HCT116 (cell line): Measurements from ENCODE around the gene ZFYVE16. TPM values are rescaled to one million over a fixed set of nuclear protein-coding genes. Genes with fewer than 3 reads are reported as not detected.

Experiments used
- ATAC-seq: fragments of 200-7000 bp; cut with Tn5 transposase; 2 replicates; pipeline ENCODE4 v1.9.1; 2020; ENCODE audit warnings: mild to moderate bottlenecking, moderate library complexity
- BruUV-seq: library from RNA; stranded (reverse); fragments of 400-500 nt; replicated peaks from 2 replicates; lab custom pipeline; 2021; lab: Mats Ljungman, UMichigan
- CTCF ChIA-PET: fragments of 300-600 bp; sonication (Branson Sonifier 250); formaldehyde crosslinking; loops from one replicate; lab custom pipeline; 2021; ENCODE audit warnings: antibody characterized with exemption; lab: Charles Lee
- POLR2A ChIA-PET: fragments of 300-600, 350-600 bp; sonication (Branson Sonifier 250); formaldehyde crosslinking; loops from one replicate; lab custom pipeline; 2021; ENCODE audit warnings: antibody characterized with exemption; lab: Charles Lee
- RAD21 ChIA-PET, 2 experiments: fragments of 300-600 bp; sonication (Branson Sonifier 250); formaldehyde crosslinking; loops; one replicate each; lab custom pipeline; 2023; ENCODE audit warnings: low total read pairs in 2 of 2; ENCODE audit not compliant: uncharacterized antibody in 2 of 2, unreplicated experiment in 2 of 2, low non-redundant PET in 1 of 2; lab: Charles Lee
- DNase-seq: peaks from one replicate; pipeline ENCODE4 v3.0.0-alpha.2; 2010; ENCODE audit warnings: low read depth, low spot score
- H2AFZ ChIP-seq: fragments of 200-600 bp; shearing (Covaris generic), sonication (generic); 2 replicates; pipeline ENCODE4 v1.6.1; 2017; ENCODE audit warnings: low read depth, mixed run types, mixed read lengths, antibody characterized with exemption, low read length; ENCODE audit not compliant: poor library complexity, severe bottlenecking
- H3K27ac ChIP-seq: 2 replicates; pipeline ENCODE4 v1.5.1; 2012; ENCODE audit warnings: low read depth, low read length
- H3K27me3 ChIP-seq: fragments of 200-600 bp; sonication (generic); 2 replicates; pipeline ENCODE4 v1.6.1; 2016; ENCODE audit warnings: mixed run types, low read length, mixed read lengths; ENCODE audit not compliant: insufficient read depth
- H3K36me3 ChIP-seq, 2 experiments: fragments of 200-500 bp in 1 of 2; fragments of 200-600 bp in 1 of 2; sonication (Bioruptor generic) in 1 of 2; sonication (generic) in 1 of 2; 2 replicates each; pipeline versions ENCODE4 v1.5.1 to v1.6.1; 2014 to 2016; ENCODE audit warnings: low read length in 2 of 2, inconsistent platforms in 1 of 2, mixed read lengths in 1 of 2, mixed run types in 1 of 2; ENCODE audit not compliant: insufficient read depth in 2 of 2, control insufficient read depth in 1 of 2
- H3K4me1 ChIP-seq, 2 experiments: fragments of 200-600 bp in 1 of 2; sonication (generic) in 1 of 2; 2 replicates each; pipeline versions ENCODE4 v1.5.1 to v1.6.1; 2012 to 2017; ENCODE audit warnings: low read length in 2 of 2, inconsistent platforms in 1 of 2, mild to moderate bottlenecking in 1 of 2, mixed read lengths in 1 of 2, mixed run types in 1 of 2, moderate library complexity in 1 of 2; ENCODE audit not compliant: insufficient read depth in 2 of 2, control insufficient read depth in 1 of 2
- H3K4me2 ChIP-seq: fragments of 200-600 bp; sonication (generic); 2 replicates; pipeline ENCODE4 v1.6.1; 2017; ENCODE audit warnings: mixed run types, low read length, mixed read lengths
- H3K4me3 ChIP-seq, 2 experiments: fragments of 200-600 bp in 1 of 2; sonication (generic) in 1 of 2; replicated peaks in 1 of 2; 2 replicates each; pipeline ENCODE4 v1.5.1; 2011 to 2016; ENCODE audit warnings: low read length in 2 of 2, control low read depth in 1 of 2, low read depth in 1 of 2, mild to moderate bottlenecking in 1 of 2, mixed read lengths in 1 of 2, mixed run types in 1 of 2
- H3K79me2 ChIP-seq: fragments of 200-600 bp; sonication (generic); 2 replicates; pipeline ENCODE4 v1.6.1; 2017; ENCODE audit warnings: mild to moderate bottlenecking, mixed run types, low read length, moderate library complexity, mixed read lengths; ENCODE audit not compliant: insufficient read depth
- H3K9ac ChIP-seq: fragments of 200-600 bp; sonication (generic); 2 replicates; pipeline ENCODE4 v1.6.1; 2016; ENCODE audit warnings: low read length, mixed read lengths
- H3K9me2 ChIP-seq: fragments of 200-600 bp; sonication (generic), shearing (Covaris generic); 2 replicates; pipeline ENCODE4 v1.6.1; 2017; ENCODE audit warnings: mixed run types, mild to moderate bottlenecking, moderate library complexity; ENCODE audit not compliant: insufficient read depth
- H3K9me3 ChIP-seq, 2 experiments: fragments of 200-500 bp in 1 of 2; fragments of 200-600 bp in 1 of 2; sonication (Bioruptor generic) in 1 of 2; sonication (generic) in 1 of 2; 2 replicates each; pipeline ENCODE4 v1.6.1; 2014 to 2017; ENCODE audit warnings: low read length in 2 of 2, mixed read lengths in 2 of 2, inconsistent platforms in 1 of 2, low read depth in 1 of 2, mild to moderate bottlenecking in 1 of 2, mixed run types in 1 of 2, moderate library complexity in 1 of 2; ENCODE audit not compliant: control insufficient read depth in 1 of 2, insufficient read depth in 1 of 2
- H4K20me1 ChIP-seq: fragments of 200-600 bp; sonication (generic), shearing (Covaris generic); 2 replicates; pipeline ENCODE4 v1.6.1; 2017; ENCODE audit warnings: mixed run types, mild to moderate bottlenecking, moderate library complexity; ENCODE audit not compliant: insufficient read depth
- CBX3 ChIP-seq: IDR thresholded peaks from 2 replicates; pipeline ENCODE4 v1.6.1; 2012; ENCODE audit warnings: low read depth
- CTCF ChIP-seq, 3 experiments: fragments of 200-600 bp in 1 of 3; sonication (generic) in 1 of 3; IDR thresholded peaks in 2 of 3; conservative IDR thresholded peaks in 1 of 3; 2 replicates each; pipeline ENCODE4 v1.5.1; 2012 to 2017; ENCODE audit warnings: low read depth in 2 of 3, low read length in 2 of 3, antibody characterized with exemption in 1 of 3, borderline replicate concordance in 1 of 3, control low read depth in 1 of 3, mild to moderate bottlenecking in 1 of 3, mixed read lengths in 1 of 3, mixed run types in 1 of 3, moderate library complexity in 1 of 3; ENCODE audit not compliant: insufficient read depth in 1 of 3
- EGR1 ChIP-seq: IDR thresholded peaks from 2 replicates; pipeline ENCODE4 v1.6.1; 2012; ENCODE audit warnings: low read depth
- ELF1 ChIP-seq: IDR thresholded peaks from 2 replicates; pipeline ENCODE4 v1.6.1; 2012; ENCODE audit warnings: low read depth, borderline replicate concordance
- EZH2 ChIP-seq: fragments of 200-600 bp; sonication (generic); IDR thresholded peaks from 2 replicates; pipeline ENCODE4 v1.6.1; 2017; ENCODE audit warnings: antibody characterized with exemption, mixed run types
- FOSL1 ChIP-seq: IDR thresholded peaks from 2 replicates; pipeline ENCODE4 v1.6.1; 2012; ENCODE audit warnings: low read depth
- JUND ChIP-seq: IDR thresholded peaks from 2 replicates; pipeline ENCODE4 v1.6.1; 2012
- POLR2A ChIP-seq: IDR thresholded peaks from 2 replicates; pipeline ENCODE4 v1.7.0; 2011; ENCODE audit warnings: borderline replicate concordance; ENCODE audit not compliant: insufficient read depth, insufficient read length; ENCODE audit errors: extremely low read depth
- POLR2AphosphoS5 ChIP-seq: IDR thresholded peaks from 2 replicates; pipeline ENCODE4 v1.6.1; 2011; ENCODE audit warnings: mild to moderate bottlenecking, low read depth, low read length, moderate library complexity
- RAD21 ChIP-seq: IDR thresholded peaks from 2 replicates; pipeline ENCODE4 v1.6.1; 2012; ENCODE audit warnings: low read depth, mild to moderate bottlenecking
- SIN3A ChIP-seq: IDR thresholded peaks from 2 replicates; pipeline ENCODE4 v1.6.1; 2012; ENCODE audit warnings: low read depth
- SRF ChIP-seq: IDR thresholded peaks from 2 replicates; pipeline ENCODE4 v1.6.1; 2012; ENCODE audit warnings: low read depth
- TCF7L2 ChIP-seq: IDR thresholded peaks from 2 replicates; pipeline ENCODE4 v1.7.0; 2011; ENCODE audit warnings: borderline replicate concordance, inconsistent platforms; ENCODE audit not compliant: insufficient read depth, insufficient read length; ENCODE audit errors: extremely low read depth
- YY1 ChIP-seq: IDR thresholded peaks from 2 replicates; pipeline ENCODE4 v1.6.1; 2011; ENCODE audit warnings: low read length, low read depth, moderate library complexity, mild to moderate bottlenecking; ENCODE audit not compliant: insufficient replicate concordance; ENCODE audit errors: extremely low read depth
- ZBTB33 ChIP-seq: IDR thresholded peaks from 2 replicates; pipeline ENCODE4 v1.6.1; 2011; ENCODE audit warnings: mild to moderate bottlenecking, low read length, moderate library complexity; ENCODE audit not compliant: insufficient replicate concordance; ENCODE audit errors: extremely low read depth
- ZFX ChIP-seq: fragments of 450-650 bp; IDR thresholded peaks from 2 replicates; pipeline ENCODE4 v1.6.1; 2017
- ZNF274 ChIP-seq: fragments of 200-500 bp; sonication (Bioruptor generic); IDR thresholded peaks from 2 replicates; pipeline ENCODE4 v1.6.1; 2014; ENCODE audit warnings: mild to moderate bottlenecking, low read depth, low read length, inconsistent platforms
- intact Hi-C: fragments of 100-400 bp; cut with micrococcal nuclease; formaldehyde crosslinking; loops from 2 replicates; pipeline ENCODE4 v1.10.0; 2022
- total RNA-seq: library from RNA; stranded (reverse); gene quantifications from one replicate; pipeline ENCODE4 v1.2.1, GENCODE V29; 2021; ENCODE audit not compliant: unreplicated experiment
- TF ChIP-seq, protein P1 (sequence below): IDR thresholded peaks from 2 replicates; pipeline ENCODE4 v1.6.1; 2012; ENCODE audit warnings: low read depth
- TF ChIP-seq, protein P2 (sequence below): IDR thresholded peaks from 2 replicates; pipeline ENCODE4 v1.6.1; 2012

ZFYVE16 gene
- total RNA-seq, 1 experiment from 2014 or later, result 24.2 TPM

GRCh38 chr5:80439213-80439612 lies 31.3 kb downstream of the ZFYVE16 start:
- RAD21 ChIA-PET, result no interaction called here
- no peak for TF ChIP-seq FOSL1
- no peak for TF ChIP-seq CBX3
- TF ChIP-seq EZH2, result no peak
- TF ChIP-seq SIN3A, result no peak
- TF ChIP-seq, protein P1, sequence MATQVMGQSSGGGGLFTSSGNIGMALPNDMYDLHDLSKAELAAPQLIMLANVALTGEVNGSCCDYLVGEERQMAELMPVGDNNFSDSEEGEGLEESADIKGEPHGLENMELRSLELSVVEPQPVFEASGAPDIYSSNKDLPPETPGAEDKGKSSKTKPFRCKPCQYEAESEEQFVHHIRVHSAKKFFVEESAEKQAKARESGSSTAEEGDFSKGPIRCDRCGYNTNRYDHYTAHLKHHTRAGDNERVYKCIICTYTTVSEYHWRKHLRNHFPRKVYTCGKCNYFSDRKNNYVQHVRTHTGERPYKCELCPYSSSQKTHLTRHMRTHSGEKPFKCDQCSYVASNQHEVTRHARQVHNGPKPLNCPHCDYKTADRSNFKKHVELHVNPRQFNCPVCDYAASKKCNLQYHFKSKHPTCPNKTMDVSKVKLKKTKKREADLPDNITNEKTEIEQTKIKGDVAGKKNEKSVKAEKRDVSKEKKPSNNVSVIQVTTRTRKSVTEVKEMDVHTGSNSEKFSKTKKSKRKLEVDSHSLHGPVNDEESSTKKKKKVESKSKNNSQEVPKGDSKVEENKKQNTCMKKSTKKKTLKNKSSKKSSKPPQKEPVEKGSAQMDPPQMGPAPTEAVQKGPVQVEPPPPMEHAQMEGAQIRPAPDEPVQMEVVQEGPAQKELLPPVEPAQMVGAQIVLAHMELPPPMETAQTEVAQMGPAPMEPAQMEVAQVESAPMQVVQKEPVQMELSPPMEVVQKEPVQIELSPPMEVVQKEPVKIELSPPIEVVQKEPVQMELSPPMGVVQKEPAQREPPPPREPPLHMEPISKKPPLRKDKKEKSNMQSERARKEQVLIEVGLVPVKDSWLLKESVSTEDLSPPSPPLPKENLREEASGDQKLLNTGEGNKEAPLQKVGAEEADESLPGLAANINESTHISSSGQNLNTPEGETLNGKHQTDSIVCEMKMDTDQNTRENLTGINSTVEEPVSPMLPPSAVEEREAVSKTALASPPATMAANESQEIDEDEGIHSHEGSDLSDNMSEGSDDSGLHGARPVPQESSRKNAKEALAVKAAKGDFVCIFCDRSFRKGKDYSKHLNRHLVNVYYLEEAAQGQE, result no peak
- no peak for TF ChIP-seq SRF
- TF ChIP-seq ELF1, result no peak
- no peak for TF ChIP-seq ZFX
- TF ChIP-seq JUND, result no peak
- TF ChIP-seq POLR2AphosphoS5, result no peak
- TF ChIP-seq YY1, result no peak
- TF ChIP-seq, protein P2, sequence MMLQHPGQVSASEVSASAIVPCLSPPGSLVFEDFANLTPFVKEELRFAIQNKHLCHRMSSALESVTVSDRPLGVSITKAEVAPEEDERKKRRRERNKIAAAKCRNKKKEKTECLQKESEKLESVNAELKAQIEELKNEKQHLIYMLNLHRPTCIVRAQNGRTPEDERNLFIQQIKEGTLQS, result no peak
- TF ChIP-seq POLR2A, result no peak
- no peak for TF ChIP-seq RAD21
- TF ChIP-seq EGR1, result no peak
- no peak for TF ChIP-seq TCF7L2
- TF ChIP-seq CTCF (IDR thresholded peaks at IDR 0.05 in 2 of 3, conservative IDR thresholded peaks at IDR 0.05 in 1 of 3; ENCODE audit: borderline replicate concordance in 1 of 3, insufficient read depth in 1 of 3, low read depth in 2 of 3, low read length in 2 of 3), result no peak
- TF ChIP-seq ZBTB33, result no peak
- no peak for TF ChIP-seq ZNF274
- CTCF ChIA-PET, result no interaction called here

More at GRCh38 chr5:80439213-80439612, 31.3 kb downstream of the ZFYVE16 start:
- no TSS peak for BruUV-seq
- intact Hi-C loops, result no loop called here
- no peaks in the 10 kb centered on the region for H3K4me1 ChIP-seq
- no peak overlapping the region for H3K9ac ChIP-seq
- ATAC-seq (no peak), DNase-seq (no peak)
- H4K20me1 ChIP-seq, result no peaks in the 10 kb centered on the region
- no peak overlapping the region for H3K27ac ChIP-seq
- no peak overlapping the region for H3K4me2 ChIP-seq
- POLR2A ChIA-PET, result no interaction called here
- no peaks in the 10 kb centered on the region for H3K9me2 ChIP-seq
- H3K4me3 ChIP-seq, result no peak overlapping the region
- H3K9me3 ChIP-seq, result no peaks in the 10 kb centered on the region
- H3K36me3 ChIP-seq, result 0 out of 4 replicates have a peak, but pooled peaks cover 2 to 11% of the 10 kb centered on the region in 2 experiments
- H3K79me2 ChIP-seq, result 0 out of 2 replicates have a peak, but pooled peaks cover 7% of the 10 kb centered on the region
- no peak overlapping the region for H2AFZ ChIP-seq
- no peaks in the 10 kb centered on the region for H3K27me3 ChIP-seq
